ENCODE results near the gene PRKCE.

PRKCE gene

GRCh38 chr2:45649858-45650811 lies 1.3 kb upstream of the PRKCE start:
- DNase-seq (ENCODE audit: insufficient read length, low spot score) (peak; percentile 34), FAIRE-seq (no peak)
- TF ChIP-seq, protein P1, sequence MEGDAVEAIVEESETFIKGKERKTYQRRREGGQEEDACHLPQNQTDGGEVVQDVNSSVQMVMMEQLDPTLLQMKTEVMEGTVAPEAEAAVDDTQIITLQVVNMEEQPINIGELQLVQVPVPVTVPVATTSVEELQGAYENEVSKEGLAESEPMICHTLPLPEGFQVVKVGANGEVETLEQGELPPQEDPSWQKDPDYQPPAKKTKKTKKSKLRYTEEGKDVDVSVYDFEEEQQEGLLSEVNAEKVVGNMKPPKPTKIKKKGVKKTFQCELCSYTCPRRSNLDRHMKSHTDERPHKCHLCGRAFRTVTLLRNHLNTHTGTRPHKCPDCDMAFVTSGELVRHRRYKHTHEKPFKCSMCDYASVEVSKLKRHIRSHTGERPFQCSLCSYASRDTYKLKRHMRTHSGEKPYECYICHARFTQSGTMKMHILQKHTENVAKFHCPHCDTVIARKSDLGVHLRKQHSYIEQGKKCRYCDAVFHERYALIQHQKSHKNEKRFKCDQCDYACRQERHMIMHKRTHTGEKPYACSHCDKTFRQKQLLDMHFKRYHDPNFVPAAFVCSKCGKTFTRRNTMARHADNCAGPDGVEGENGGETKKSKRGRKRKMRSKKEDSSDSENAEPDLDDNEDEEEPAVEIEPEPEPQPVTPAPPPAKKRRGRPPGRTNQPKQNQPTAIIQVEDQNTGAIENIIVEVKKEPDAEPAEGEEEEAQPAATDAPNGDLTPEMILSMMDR (IDR thresholded peaks at IDR 0.05; ENCODE audit: insufficient read depth, missing control alignments) = no peak

- peak; percentile 29 for DNase-seq (ENCODE audit: insufficient read length, low spot score)
- TF ChIP-seq, protein P1 (IDR thresholded peaks at IDR 0.05; ENCODE audit: insufficient read depth, missing control alignments) = peak; percentile 35
- no peak for FAIRE-seq
Measured at GRCh38 chr2:45650851-45651414, 542 bp upstream of the PRKCE start.

GRCh38 chr2:45652090-45653031 lies 886 bp downstream of the PRKCE start:
- TF ChIP-seq, protein P1 (IDR thresholded peaks at IDR 0.05; ENCODE audit: insufficient read depth, missing control alignments) = no peak
- DNase-seq (ENCODE audit: insufficient read length, low spot score) (no peak), FAIRE-seq (no peak)

- DNase-seq (ENCODE audit: insufficient read length, low spot score) (no peak), FAIRE-seq (no peak)
- TF ChIP-seq, protein P1 (IDR thresholded peaks at IDR 0.05; ENCODE audit: insufficient read depth, missing control alignments) = no peak
Measured at GRCh38 chr2:45653122-45653913, 1.8 kb downstream of the PRKCE start.

DNA sequence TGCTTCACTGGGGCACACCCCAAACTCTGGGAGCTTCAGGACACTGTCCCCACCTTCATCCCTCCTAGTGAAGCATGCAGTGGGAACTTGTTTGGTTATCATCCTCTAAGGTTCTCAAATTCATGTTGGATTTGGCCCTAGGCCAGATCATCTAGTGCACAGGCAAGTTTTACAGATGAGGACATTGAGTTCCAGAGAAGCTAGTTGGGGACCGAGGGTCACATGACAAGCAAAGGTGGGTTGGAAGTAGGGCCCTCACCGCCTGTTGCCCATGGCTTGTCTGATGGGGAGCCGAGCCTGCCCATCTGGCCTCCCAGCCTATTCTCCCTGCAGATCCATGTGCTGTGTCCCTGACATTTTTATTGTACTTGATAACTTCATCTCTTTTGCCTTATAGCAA lies 2.8 kb downstream of the PRKCE start:
- DNase-seq (ENCODE audit: insufficient read length, low spot score) (no peak), FAIRE-seq (no peak)
- TF ChIP-seq, protein P1 (IDR thresholded peaks at IDR 0.05; ENCODE audit: insufficient read depth, missing control alignments) = no peak

DNA sequence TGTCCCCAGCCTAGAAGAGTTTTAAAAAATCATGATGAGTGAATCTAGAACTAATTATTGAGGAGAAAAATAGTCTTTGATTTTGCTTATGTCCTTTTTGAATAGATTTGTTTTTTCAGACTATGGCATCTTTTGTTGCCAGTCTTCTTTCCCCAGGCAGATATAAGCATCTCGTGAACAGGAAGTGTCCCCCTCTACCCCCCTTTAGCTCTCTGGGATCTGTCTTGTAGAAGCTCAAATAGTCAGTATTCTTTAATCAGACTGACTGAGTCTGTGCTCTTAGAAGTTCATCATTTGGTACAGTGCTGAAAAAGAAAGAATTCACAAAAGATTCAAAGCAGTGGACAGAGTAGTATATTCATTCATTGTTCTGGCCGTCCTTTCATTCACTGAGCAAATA lies 10.4 kb downstream of the PRKCE start:
- DNase-seq (ENCODE audit: insufficient read length, low spot score) = no peak
- FAIRE-seq = no peak
- TF ChIP-seq, protein P1 (IDR thresholded peaks at IDR 0.05; ENCODE audit: insufficient read depth, missing control alignments) = no peak

All from D721Med (cell line).